Fibroblast of mammary gland (primary cell): Measurements from ENCODE around the gene TNIP1.
A peak's percentile ranks its signal among the peaks of the same experiment; 100 is the strongest.

ENCODE experiments used
- DNase-seq: peaks from one replicate; pipeline ENCODE4 v3.0.0-alpha.2; 2010; ENCODE audit warnings: low read depth
- H3K4me3 ChIP-seq: 2 replicates; pipeline ENCODE4 v1.5.1; 2011; ENCODE audit warnings: low read depth, mild to moderate bottlenecking, low read length, moderate library complexity; ENCODE audit not compliant: control insufficient read depth
- TF ChIP-seq, protein P1 (sequence below): conservative IDR thresholded peaks from 2 replicates; pipeline ENCODE4 v1.5.1; 2011; ENCODE audit warnings: low read depth, low read length, inconsistent platforms; ENCODE audit not compliant: control insufficient read depth, insufficient read depth

The TNIP1 gene

DNA sequence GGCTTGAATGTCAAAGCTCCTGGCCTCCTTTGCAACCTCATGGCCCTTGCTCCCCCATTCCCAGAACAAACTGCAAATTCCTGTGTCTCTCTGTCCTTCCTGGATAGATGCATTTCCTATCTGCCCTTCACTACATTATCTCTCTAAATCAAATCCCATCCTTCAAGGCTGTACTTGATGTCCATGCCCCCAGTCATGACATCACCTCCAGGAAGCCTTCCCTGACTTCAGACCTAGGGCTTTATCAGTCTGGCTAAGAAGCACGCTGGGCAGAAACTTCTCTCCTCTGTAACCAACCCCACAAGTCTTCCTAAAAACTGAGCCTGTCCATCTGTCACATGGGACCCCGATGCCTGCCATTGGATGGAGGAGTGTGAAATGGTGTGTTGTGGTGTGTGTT is 25.7 kb upstream of the TNIP1 start:
- DNase-seq = no peak
- no peak overlapping the region for H3K4me3 ChIP-seq
- TF ChIP-seq, protein P1, sequence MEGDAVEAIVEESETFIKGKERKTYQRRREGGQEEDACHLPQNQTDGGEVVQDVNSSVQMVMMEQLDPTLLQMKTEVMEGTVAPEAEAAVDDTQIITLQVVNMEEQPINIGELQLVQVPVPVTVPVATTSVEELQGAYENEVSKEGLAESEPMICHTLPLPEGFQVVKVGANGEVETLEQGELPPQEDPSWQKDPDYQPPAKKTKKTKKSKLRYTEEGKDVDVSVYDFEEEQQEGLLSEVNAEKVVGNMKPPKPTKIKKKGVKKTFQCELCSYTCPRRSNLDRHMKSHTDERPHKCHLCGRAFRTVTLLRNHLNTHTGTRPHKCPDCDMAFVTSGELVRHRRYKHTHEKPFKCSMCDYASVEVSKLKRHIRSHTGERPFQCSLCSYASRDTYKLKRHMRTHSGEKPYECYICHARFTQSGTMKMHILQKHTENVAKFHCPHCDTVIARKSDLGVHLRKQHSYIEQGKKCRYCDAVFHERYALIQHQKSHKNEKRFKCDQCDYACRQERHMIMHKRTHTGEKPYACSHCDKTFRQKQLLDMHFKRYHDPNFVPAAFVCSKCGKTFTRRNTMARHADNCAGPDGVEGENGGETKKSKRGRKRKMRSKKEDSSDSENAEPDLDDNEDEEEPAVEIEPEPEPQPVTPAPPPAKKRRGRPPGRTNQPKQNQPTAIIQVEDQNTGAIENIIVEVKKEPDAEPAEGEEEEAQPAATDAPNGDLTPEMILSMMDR = no peak

DNA sequence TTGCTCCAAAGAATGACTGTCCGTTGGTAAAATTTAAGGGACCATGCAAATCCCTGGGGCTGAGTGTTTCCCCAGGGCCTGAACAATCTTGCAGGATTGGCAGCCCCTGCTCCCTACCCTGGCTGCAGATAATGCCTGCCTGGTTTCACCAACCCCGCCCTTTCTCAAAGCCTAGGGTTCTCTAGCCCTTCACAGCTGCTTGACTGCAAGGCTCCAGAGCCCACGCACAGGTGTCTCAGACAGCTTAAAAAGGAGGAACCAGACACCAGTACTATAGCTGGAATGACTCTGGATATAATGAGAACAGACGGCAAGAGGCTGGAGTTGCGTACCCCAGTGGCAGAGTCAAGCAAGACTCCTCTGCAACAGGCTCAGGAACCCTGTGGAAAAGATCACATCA is 25.2 kb upstream of the TNIP1 start:
- H3K4me3 ChIP-seq = no peak overlapping the region
- DNase-seq = no peak
- TF ChIP-seq, protein P1 = no peak

DNA sequence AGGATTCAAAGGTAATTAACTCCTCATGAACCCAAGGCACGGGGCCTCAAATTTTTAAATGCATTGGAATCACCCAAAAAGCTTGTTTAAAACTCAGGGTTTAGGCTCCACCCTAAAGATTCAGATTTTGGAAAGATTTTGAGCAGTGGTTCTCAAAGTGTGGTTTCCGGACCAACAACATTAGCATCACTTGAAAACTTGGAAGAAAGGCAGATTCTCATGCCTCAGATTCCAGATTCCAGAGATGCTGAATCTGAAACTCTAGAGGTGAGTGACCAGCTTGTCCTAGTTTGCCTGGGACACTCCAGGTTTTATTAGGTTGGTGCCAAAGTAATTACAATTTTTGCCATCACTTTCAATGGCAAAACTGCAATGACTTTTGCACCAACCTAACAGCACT is 24.7 kb upstream of the TNIP1 start:
- DNase-seq = no peak
- TF ChIP-seq, protein P1 = no peak
- H3K4me3 ChIP-seq = no peak overlapping the region

DNA sequence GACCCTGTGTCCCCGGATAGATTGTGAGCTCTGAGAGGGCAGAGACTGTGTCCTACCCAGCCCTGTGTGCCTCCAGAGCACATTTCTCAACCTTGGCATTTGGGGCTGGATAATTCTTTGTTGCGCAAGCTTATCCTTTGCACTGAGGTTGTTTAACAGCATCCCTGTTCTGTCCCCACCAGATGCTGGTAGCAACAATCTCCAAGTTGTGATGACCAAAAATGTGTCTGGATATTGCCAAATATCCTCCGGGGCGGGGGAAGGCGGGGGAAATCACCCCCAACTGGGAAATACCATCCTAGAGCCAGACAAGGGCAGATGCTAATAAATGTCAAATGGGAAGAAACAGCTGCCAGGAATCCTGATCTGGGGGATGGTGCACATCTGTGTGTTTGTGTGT is 24.0 kb upstream of the TNIP1 start:
- TF ChIP-seq, protein P1 = no peak

DNA sequence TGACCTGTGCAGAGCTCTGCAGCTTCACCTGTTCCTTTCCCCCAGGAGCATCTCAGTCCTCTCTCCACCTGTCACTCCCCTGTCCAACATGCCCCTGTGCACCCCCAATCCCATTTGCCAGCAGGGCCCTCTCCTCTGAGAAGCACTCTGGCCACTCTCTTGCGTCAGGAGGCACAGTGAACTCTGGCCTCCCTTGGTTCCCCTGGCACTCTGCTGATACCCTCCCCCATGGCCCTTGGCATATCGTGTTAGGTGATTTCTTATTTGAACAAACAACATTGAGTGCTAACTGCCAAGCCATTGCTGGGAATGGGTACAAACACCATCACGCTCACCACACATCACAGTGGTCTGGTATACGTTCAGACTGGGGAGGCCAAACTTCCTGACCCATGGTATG is 20.9 kb upstream of the TNIP1 start:
- H3K4me3 ChIP-seq = no peak overlapping the region
- DNase-seq = no peak
- TF ChIP-seq, protein P1 = no peak

More for the DNA sequence above, 24.0 kb upstream of the TNIP1 start:
- H3K4me3 ChIP-seq = no peak overlapping the region
- DNase-seq = peak; percentile 88

DNA sequence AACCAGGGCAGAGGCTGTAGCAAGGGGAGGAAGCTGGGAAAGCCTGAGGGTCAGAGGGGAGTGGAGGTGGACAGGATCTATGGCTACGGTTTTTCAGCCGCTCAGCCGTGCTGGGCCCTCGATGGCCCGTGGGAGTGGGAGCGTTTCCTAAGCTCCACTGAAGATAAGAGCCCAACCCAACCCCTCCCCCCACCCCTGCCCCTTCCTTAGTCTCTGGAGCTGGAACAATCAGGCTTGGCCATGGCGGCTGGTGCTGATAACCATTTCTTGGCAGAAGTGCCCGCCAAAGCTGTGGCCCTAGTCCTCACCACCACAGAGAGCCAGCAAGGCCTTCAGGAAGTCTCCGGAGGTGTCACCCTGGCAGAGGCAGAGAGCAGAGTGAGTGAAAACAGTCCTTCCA is 20.3 kb upstream of the TNIP1 start:
- no peak for DNase-seq
- H3K4me3 ChIP-seq = no peak overlapping the region
- TF ChIP-seq, protein P1 = no peak

DNA sequence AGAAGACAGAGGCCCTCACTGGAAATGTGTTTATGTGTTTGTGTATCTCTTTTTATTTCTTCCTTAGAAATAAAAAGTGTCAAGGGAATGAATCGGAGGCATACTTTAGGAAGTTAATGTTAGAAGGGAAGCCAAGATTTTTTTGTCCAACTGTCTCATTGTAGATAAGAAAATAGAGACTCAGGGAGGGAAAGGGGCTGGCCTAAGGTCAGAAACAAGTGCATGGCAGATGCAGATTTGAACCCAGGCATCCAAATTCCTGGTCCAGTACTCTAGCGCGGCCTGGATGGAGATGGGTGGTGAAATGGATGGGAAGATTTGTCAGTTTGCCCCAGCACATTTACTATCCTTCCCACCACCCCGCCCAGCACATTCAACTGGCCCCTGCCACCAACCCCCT is 19.8 kb upstream of the TNIP1 start:
- no peak for DNase-seq
- no peak overlapping the region for H3K4me3 ChIP-seq
- TF ChIP-seq, protein P1 = no peak
